GM12875 (cell line): ENCODE measurements around the gene EPB41.
"Not testable (repeated sequence)": the region's sequence is repeated elsewhere in the genome, so short reads cannot be mapped to it uniquely, and the experiment has no call there.

Experiments
- H3K4me3 ChIP-seq: one replicate; pipeline ENCODE4 v1.5.1; 2011; ENCODE audit warnings: low read depth, low read length, control low read depth
- TF ChIP-seq, protein P1 (sequence below): IDR thresholded peaks from 2 replicates; pipeline ENCODE4 v1.5.1; 2011; ENCODE audit warnings: low read depth, mild to moderate bottlenecking, control low read depth, inconsistent platforms, low read length, moderate library complexity, borderline replicate concordance; ENCODE audit not compliant: insufficient read depth

Gene EPB41

DNA sequence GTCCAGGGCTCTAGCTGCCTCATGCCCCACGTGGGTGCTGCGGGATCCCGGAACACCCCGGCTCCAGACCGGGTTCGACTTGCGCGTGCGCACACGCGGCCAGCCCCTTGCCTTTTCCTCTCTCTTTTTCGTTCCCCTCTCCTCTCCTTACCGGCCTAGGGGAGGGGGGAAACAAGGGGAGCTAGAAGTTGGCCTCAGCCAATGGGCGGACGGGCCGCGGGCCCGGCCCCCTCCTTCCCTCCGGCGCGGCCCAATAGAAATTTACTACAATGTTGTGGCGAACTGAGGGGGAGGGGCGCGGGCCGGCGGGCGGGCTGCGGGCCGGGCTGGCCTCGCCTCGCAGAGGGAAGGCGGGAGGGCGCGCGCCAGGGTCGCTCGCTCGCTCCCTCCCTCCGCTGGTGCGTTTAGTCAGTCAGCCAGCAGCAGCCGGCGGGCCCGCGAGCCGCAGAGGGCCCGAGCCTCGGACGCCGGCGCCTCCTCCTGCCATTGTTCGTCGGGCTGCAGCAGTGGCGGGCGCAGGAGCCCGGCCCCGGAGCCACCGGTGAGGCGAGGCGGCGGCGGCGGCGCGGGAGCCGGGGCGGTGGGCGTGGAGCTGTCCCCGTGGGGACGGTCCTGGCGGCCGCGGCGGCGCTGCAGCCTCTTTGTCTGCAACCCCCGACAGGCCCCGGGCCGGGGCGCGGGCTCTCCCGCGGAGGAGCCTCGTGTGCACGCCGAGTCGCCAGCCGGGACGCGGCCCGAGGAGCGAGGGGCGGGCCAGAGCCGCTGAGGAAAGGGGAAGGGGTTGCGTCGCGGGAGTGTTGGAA lies at the start of gene EPB41:
Gene EPB41 (plus strand): TSS at position 342 of the 803 bp plus-strand sequence. CDS start 72,869 bp downstream, outside the sequence.
- TF ChIP-seq, protein P1, sequence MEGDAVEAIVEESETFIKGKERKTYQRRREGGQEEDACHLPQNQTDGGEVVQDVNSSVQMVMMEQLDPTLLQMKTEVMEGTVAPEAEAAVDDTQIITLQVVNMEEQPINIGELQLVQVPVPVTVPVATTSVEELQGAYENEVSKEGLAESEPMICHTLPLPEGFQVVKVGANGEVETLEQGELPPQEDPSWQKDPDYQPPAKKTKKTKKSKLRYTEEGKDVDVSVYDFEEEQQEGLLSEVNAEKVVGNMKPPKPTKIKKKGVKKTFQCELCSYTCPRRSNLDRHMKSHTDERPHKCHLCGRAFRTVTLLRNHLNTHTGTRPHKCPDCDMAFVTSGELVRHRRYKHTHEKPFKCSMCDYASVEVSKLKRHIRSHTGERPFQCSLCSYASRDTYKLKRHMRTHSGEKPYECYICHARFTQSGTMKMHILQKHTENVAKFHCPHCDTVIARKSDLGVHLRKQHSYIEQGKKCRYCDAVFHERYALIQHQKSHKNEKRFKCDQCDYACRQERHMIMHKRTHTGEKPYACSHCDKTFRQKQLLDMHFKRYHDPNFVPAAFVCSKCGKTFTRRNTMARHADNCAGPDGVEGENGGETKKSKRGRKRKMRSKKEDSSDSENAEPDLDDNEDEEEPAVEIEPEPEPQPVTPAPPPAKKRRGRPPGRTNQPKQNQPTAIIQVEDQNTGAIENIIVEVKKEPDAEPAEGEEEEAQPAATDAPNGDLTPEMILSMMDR = no peak
- peak within 1 kb of the TSS; percentile 51 for H3K4me3 ChIP-seq

DNA sequence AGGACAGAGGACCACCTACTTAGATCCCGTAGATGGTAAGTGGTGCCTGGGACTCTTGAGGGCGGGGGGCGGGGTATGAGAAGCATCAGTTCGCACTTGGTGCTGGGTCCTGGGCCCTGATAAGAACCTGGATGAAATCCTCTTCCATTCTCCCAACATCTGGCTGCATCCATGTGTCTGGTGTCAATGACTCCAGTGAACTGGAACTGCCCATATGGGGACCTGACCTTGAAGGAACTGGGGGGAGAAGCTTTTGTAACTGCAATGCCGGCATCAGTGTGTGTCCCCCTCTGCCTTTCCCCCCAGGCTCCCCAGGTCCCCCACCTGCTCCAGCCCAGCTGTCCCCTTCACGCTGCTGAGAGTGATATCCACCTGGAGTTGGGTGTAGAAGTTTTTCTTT lies 49.7 kb upstream of the EPB41 start:
- TF ChIP-seq, protein P1 = no peak
- no peak overlapping the region for H3K4me3 ChIP-seq

DNA sequence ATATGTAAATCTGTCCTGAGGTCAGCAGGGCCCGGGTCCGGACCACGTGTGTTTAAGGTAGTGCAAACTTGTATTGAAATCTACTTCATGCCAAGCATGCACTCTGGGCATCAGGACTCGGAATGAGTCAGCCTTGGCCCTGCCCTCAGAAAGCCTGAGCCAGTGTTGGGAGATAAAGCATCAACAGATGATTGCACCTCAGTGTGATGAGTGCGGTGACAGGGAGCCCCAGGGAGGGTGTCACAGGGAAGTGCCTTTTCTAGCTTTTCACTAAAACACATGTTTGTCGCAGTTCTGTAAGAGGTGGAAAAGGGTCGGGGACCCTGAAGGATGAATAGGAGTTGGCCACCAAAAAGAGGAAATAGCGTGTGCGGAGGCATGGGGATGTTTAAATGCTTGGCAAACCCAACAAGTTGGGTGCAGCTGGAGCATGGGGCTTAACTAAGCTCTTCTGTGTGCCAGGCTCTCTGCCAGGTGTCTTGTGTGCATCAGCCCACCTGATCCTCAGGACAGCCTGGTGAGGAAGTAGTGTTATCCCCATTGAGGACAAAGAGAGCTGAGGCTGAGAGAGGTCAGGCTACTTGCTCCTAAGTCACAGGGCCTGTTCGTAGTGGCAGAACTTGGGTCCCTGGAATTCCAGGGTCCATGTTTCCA lies 48.2 kb upstream of the EPB41 start:
- TF ChIP-seq, protein P1 = no peak
- no peak overlapping the region for H3K4me3 ChIP-seq

DNA sequence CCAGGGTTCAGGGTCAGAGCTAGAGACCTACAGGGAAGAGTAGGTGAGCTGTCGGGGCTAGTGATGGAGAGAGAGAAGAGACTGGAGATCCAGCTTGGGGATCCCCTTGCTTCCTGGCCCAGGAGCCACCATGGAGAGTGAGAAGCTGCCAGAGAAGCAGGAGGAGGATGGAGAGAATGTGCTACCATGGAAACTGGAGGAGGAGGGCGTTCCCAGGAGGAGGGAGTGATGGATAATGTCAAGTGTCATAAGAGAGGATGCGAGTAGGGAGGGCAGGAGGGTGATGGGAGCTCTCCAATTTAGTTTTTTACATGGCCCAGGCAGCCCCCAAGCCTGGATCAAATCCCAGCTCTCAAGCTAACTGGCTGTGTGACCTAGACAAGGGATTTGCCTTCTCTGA lies 46.5 kb upstream of the EPB41 start:
- TF ChIP-seq, protein P1 = no peak
- no peak overlapping the region for H3K4me3 ChIP-seq

DNA sequence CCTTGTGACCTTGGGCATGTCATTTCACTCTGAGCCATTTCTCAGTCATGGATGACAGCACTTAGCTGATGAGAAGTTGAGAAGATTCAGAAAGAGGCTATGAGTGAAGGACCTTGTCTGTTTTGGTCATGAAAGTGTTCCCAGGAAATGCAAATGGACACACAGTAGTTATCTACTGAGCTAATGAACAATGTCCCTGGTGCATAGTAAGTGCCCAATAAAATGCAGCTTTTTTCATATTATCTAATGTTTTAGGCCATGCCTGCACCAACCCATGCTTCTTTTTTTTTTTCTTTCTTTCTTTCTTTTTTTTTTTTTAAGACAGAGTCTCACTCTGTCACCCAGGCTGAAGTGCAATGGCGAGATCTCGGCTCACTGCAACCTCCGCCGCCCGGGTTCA lies 44.4 kb upstream of the EPB41 start:
- H3K4me3 ChIP-seq = no peak overlapping the region
- TF ChIP-seq, protein P1 = no peak

DNA sequence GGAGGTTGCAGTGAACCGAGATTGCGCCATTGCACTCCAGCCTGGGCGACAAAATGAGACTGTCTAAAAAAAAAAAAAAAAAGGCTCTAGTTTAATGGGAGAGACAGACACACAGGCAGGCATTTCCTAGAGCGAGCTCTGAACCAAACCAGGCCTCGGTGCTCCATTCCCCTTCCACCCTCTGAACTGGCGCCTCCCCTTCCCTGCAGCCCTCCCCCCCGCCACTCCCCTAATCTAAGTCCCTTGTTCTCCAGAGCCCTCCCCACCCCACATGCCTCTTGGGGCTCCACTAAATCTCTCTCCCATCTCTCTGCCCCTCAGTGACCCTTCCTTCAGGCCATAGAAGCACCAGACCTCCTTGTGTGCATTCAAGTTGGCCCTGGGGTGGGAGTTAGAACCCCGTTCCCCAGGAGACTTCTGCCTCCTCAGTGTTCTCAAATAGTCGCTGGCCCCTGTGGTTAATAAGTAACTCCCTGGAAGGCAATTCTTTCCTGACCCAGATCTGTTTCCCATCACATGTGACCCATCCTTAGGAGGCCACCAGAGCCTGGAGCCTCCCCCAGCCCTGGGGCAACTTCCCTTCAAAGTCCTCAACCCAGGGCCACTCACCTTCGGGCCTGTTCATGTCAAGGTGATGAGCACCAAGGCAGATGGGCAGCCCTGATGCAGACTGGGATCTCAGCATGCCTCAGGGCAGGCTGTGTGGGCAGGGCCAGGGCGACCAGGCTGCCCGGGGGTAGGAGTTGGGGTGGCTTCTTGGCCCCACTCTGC lies 42.6 kb upstream of the EPB41 start:
- TF ChIP-seq, protein P1 = no peak
- H3K4me3 ChIP-seq = no peak overlapping the region

DNA sequence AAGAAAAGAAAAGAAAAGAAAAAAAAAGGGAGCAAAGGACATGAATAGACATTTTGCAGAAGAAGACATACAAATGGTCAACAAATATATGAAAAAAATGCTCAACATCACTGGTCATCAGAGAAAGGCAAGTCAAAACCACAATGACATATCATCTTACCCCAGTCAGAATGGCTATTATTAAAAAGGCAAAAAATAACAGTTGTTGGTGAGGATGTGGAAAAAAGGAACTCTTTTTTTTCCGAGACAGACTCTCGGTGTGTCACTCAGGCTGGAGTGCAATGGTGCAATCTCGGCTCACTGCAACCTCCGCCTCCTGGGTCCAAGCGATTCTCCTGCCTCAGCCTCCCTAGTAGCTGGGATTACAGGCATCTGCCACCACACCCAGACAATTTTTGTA lies 39.2 kb upstream of the EPB41 start:
- not testable (repeated sequence) for H3K4me3 ChIP-seq
